HEK293 (cell line): ENCODE measurements around the gene BRI3BP.

Experiments used
- CTCF ChIA-PET: fragments of 350-600 bp; formaldehyde crosslinking; extraction: SDS; loops from one replicate; lab custom pipeline; 2021; ENCODE audit warnings: antibody characterized with exemption; lab: Yijun Ruan, JAX
- POLR2A ChIA-PET: fragments of 300-600 bp; formaldehyde crosslinking; extraction: SDS; loops from one replicate; lab custom pipeline; 2020; ENCODE audit warnings: antibody characterized with exemption, inconsistent platforms; lab: Yijun Ruan, JAX
- H3K27ac ChIP-seq: fragments of 200-500 bp; sonication (Bioruptor generic); 2 replicates; pipeline ENCODE4 v1.5.1; 2014; ENCODE audit warnings: low read depth, low read length, control low read depth, inconsistent platforms; ENCODE audit errors: extremely low read depth
- H3K36me3 ChIP-seq, 2 experiments: fragments of 200-500 bp in 1 of 2; sonication (Bioruptor generic) in 1 of 2; 1 replicate in 1 of 2; 2 replicates in 1 of 2; pipeline ENCODE4 v1.5.1; 2014 to 2017; ENCODE audit warnings: inconsistent platforms in 2 of 2, low read length in 2 of 2; ENCODE audit not compliant: control insufficient read depth in 2 of 2, insufficient read depth in 1 of 2
- H3K4me1 ChIP-seq: fragments of 200-500 bp; sonication (Bioruptor generic); 2 replicates; pipeline ENCODE4 v1.5.1; 2014; ENCODE audit warnings: mild to moderate bottlenecking, low read length, inconsistent platforms; ENCODE audit not compliant: control insufficient read depth, insufficient read depth
- H3K4me3 ChIP-seq: 2 replicates; pipeline ENCODE4 v1.5.1; 2011; ENCODE audit warnings: low read depth, mild to moderate bottlenecking, control low read depth, low read length, moderate library complexity
- H3K9me3 ChIP-seq: fragments of 200-500 bp; sonication (Bioruptor generic); 2 replicates; pipeline ENCODE4 v1.5.1; 2014; ENCODE audit warnings: low read depth, low read length, inconsistent platforms; ENCODE audit not compliant: control insufficient read depth, insufficient read depth
- AEBP2 ChIP-seq: fragments of 450-650 bp; formaldehyde crosslinking; IDR thresholded peaks from 2 replicates; pipeline ENCODE4 v1.5.1; 2016; ENCODE audit warnings: missing biosample characterization, missing genetic modification characterization, borderline replicate concordance
- BCL11A ChIP-seq: fragments of 450-650 bp; formaldehyde crosslinking; IDR thresholded peaks from 2 replicates; pipeline ENCODE4 v1.5.1; 2016; ENCODE audit warnings: low read depth, missing biosample characterization, missing genetic modification characterization
- CTCF ChIP-seq: fragments of 450-650 bp; formaldehyde crosslinking; IDR thresholded peaks from 2 replicates; pipeline ENCODE4 v1.5.1; 2016; ENCODE audit warnings: missing biosample characterization, missing genetic modification characterization
- FEZF1 ChIP-seq: fragments of 450-650 bp; formaldehyde crosslinking; IDR thresholded peaks from 2 replicates; pipeline ENCODE4 v1.5.1; 2016; ENCODE audit warnings: missing biosample characterization, missing genetic modification characterization
- GFI1B ChIP-seq: fragments of 450-650 bp; formaldehyde crosslinking; IDR thresholded peaks from 2 replicates; pipeline ENCODE4 v1.5.1; 2016; ENCODE audit warnings: missing biosample characterization, missing genetic modification characterization
- KLF16 ChIP-seq: fragments of 450-650 bp; formaldehyde crosslinking; IDR thresholded peaks from 2 replicates; pipeline ENCODE4 v1.5.1; 2017; ENCODE audit warnings: missing biosample characterization, missing genetic modification characterization
- KLF7 ChIP-seq: fragments of 450-650 bp; formaldehyde crosslinking; IDR thresholded peaks from 2 replicates; pipeline ENCODE4 v1.5.1; 2016; ENCODE audit warnings: missing biosample characterization, missing genetic modification characterization, borderline replicate concordance
- KLF8 ChIP-seq: fragments of 450-650 bp; formaldehyde crosslinking; IDR thresholded peaks from 2 replicates; pipeline ENCODE4 v1.5.1; 2016; ENCODE audit warnings: missing biosample characterization, missing genetic modification characterization
- OSR2 ChIP-seq: fragments of 450-650 bp; formaldehyde crosslinking; IDR thresholded peaks from 2 replicates; pipeline ENCODE4 v1.5.1; 2016; ENCODE audit warnings: missing biosample characterization, missing genetic modification characterization
- WT1 ChIP-seq: fragments of 450-650 bp; formaldehyde crosslinking; IDR thresholded peaks from 2 replicates; pipeline ENCODE4 v1.5.1; 2016; ENCODE audit warnings: missing biosample characterization, missing genetic modification characterization
- YY1 ChIP-seq: fragments of 450-650 bp; formaldehyde crosslinking; IDR thresholded peaks from 2 replicates; pipeline ENCODE4 v1.5.1; 2018; ENCODE audit warnings: missing biosample characterization, missing genetic modification characterization
- ZBTB10 ChIP-seq: fragments of 450-650 bp; formaldehyde crosslinking; IDR thresholded peaks from 2 replicates; pipeline ENCODE4 v1.5.1; 2016; ENCODE audit warnings: missing biosample characterization, missing genetic modification characterization
- ZBTB20 ChIP-seq: fragments of 450-650 bp; formaldehyde crosslinking; IDR thresholded peaks from 2 replicates; pipeline ENCODE4 v1.5.1; 2016; ENCODE audit warnings: missing biosample characterization, missing genetic modification characterization
- ZBTB48 ChIP-seq: fragments of 450-650 bp; formaldehyde crosslinking; IDR thresholded peaks from 2 replicates; pipeline ENCODE4 v1.5.1; 2016; ENCODE audit warnings: missing biosample characterization, missing genetic modification characterization
- ZNF223 ChIP-seq: fragments of 450-650 bp; formaldehyde crosslinking; IDR thresholded peaks from 2 replicates; pipeline ENCODE4 v1.5.1; 2016; ENCODE audit warnings: missing biosample characterization, missing genetic modification characterization
- ZNF23 ChIP-seq: fragments of 450-650 bp; formaldehyde crosslinking; IDR thresholded peaks from 2 replicates; pipeline ENCODE4 v1.5.1; 2016; ENCODE audit warnings: missing biosample characterization, missing genetic modification characterization, borderline replicate concordance
- ZNF366 ChIP-seq: fragments of 450-650 bp; formaldehyde crosslinking; conservative IDR thresholded peaks from 2 replicates; pipeline ENCODE4 v1.5.1; 2016; ENCODE audit warnings: missing biosample characterization, missing genetic modification characterization
- ZNF398 ChIP-seq: fragments of 450-650 bp; formaldehyde crosslinking; IDR thresholded peaks from 2 replicates; pipeline ENCODE4 v1.5.1; 2017; ENCODE audit warnings: missing biosample characterization, missing genetic modification characterization
- ZNF426 ChIP-seq: fragments of 450-650 bp; formaldehyde crosslinking; IDR thresholded peaks from 2 replicates; pipeline ENCODE4 v1.5.1; 2017; ENCODE audit warnings: missing biosample characterization, missing genetic modification characterization, mild to moderate bottlenecking, inconsistent platforms, moderate library complexity
- ZNF433 ChIP-seq: fragments of 450-650 bp; formaldehyde crosslinking; IDR thresholded peaks from 2 replicates; pipeline ENCODE4 v1.5.1; 2016; ENCODE audit warnings: missing biosample characterization, missing genetic modification characterization, low read depth
- ZNF514 ChIP-seq: fragments of 450-650 bp; formaldehyde crosslinking; IDR thresholded peaks from 2 replicates; pipeline ENCODE4 v1.5.1; 2016; ENCODE audit warnings: missing biosample characterization, missing genetic modification characterization
- ZNF530 ChIP-seq: fragments of 450-650 bp; formaldehyde crosslinking; IDR thresholded peaks from 2 replicates; pipeline ENCODE4 v1.5.1; 2016; ENCODE audit warnings: low read depth, missing biosample characterization, missing genetic modification characterization
- ZNF629 ChIP-seq: fragments of 450-650 bp; formaldehyde crosslinking; IDR thresholded peaks from 2 replicates; pipeline ENCODE4 v1.5.1; 2017; ENCODE audit warnings: missing biosample characterization, missing genetic modification characterization
- ZNF654 ChIP-seq: fragments of 450-650 bp; formaldehyde crosslinking; IDR thresholded peaks from 2 replicates; pipeline ENCODE4 v1.5.1; 2016; ENCODE audit warnings: low read depth, missing biosample characterization, missing genetic modification characterization
- ZNF777 ChIP-seq: fragments of 450-650 bp; formaldehyde crosslinking; IDR thresholded peaks from 2 replicates; pipeline ENCODE4 v1.5.1; 2017; ENCODE audit warnings: missing biosample characterization, missing genetic modification characterization, borderline replicate concordance
- ZNF785 ChIP-seq: fragments of 450-650 bp; formaldehyde crosslinking; IDR thresholded peaks from 2 replicates; pipeline ENCODE4 v1.5.1; 2016; ENCODE audit warnings: missing biosample characterization, missing genetic modification characterization

BRI3BP gene

GRCh38 chr12:125070112-125070511, 76.7 kb downstream of the BRI3BP start:
- TF ChIP-seq YY1 (no peak), ZBTB48 (no peak), ZNF654 (tag by site-specific recombination) (peak; percentile 46), ZNF530 (tag by site-specific recombination) (no peak), ZNF426 (tag by site-specific recombination) (no peak), ZNF398 (tag by site-specific recombination) (no peak), CTCF (0 out of 2 replicates have a peak, but pooled peaks have one; percentile 12), ZNF223 (no peak), ZBTB20 (tag by site-specific recombination) (no peak), GFI1B (no peak), ZNF23 (tag by site-specific recombination) (no peak)
- no peak overlapping the region for H3K4me3 ChIP-seq
- POLR2A ChIA-PET: no interaction called here
- 0 out of 2 replicates have a peak, but pooled peaks cover 3% of the 10 kb centered on the region for H3K4me1 ChIP-seq
- H3K27ac ChIP-seq: no peak overlapping the region
- CTCF ChIA-PET: interaction anchor here (0.6 to 1.4 kb wide), 6 partner anchors 29 to 164 kb away, joined by 3 to 6 read pairs (median 3); no protein-coding TSS in a partner anchor
- no peaks in the 10 kb centered on the region for H3K9me3 ChIP-seq
- H3K36me3 ChIP-seq: peaks cover 0 to 26% of the 10 kb centered on the region in 2 experiments; a peak in 2 of 3 replicates

- Histone ChIP-seq H3K36me3 (peaks cover 0 to 27% of the 10 kb centered on the region in 2 experiments; a peak in 2 of 3 replicates), H3K27ac (no peak overlapping the region), H3K9me3 (no peaks in the 10 kb centered on the region), H3K4me1 (0 out of 2 replicates have a peak, but pooled peaks cover 2% of the 10 kb centered on the region), H3K4me3 (no peak overlapping the region)
- POLR2A ChIA-PET: no interaction called here
- CTCF ChIA-PET: interaction anchor here (0.6 to 1.4 kb wide), 4 partner anchors 28 to 130 kb away, joined by 3 to 6 read pairs (median 3); no protein-coding TSS in a partner anchor
- TF ChIP-seq KLF7 (tag by site-specific recombination): no peak
- TF ChIP-seq KLF16 (tag by site-specific recombination): no peak
- no peak for TF ChIP-seq WT1
- TF ChIP-seq FEZF1 (tag by site-specific recombination): no peak
- no peak for TF ChIP-seq BCL11A (tag by site-specific recombination)
- no peak for TF ChIP-seq ZNF777 (tag by site-specific recombination)
- TF ChIP-seq YY1: no peak
- TF ChIP-seq ZNF433 (tag by site-specific recombination): no peak
- no peak for TF ChIP-seq ZNF629 (tag by site-specific recombination)
- no peak for TF ChIP-seq OSR2
- no peak for TF ChIP-seq ZNF514 (tag by site-specific recombination)
- no peak for TF ChIP-seq ZNF223
- TF ChIP-seq AEBP2 (tag by site-specific recombination): no peak
- no peak for TF ChIP-seq ZBTB10 (tag by site-specific recombination)
- TF ChIP-seq ZNF785 (tag by site-specific recombination): no peak
- no peak for TF ChIP-seq KLF8 (tag by site-specific recombination)
- no peak for TF ChIP-seq ZNF366 (tag by site-specific recombination)
These were observed 77.4 kb downstream of the BRI3BP start for GRCh38 chr12:125070661-125071390.
